AG04449 (cell line): ENCODE measurements around the gene INSRR.

ENCODE experiments used
- CTCF ChIA-PET: fragments of 350-600 bp; formaldehyde crosslinking; extraction: SDS; loops from one replicate; lab custom pipeline; 2021; ENCODE audit warnings: antibody characterized with exemption; lab: Yijun Ruan, JAX
- POLR2A ChIA-PET: fragments of 400-600, 350-600 bp; formaldehyde crosslinking; extraction: SDS; loops from one replicate; lab custom pipeline; 2020; ENCODE audit warnings: antibody characterized with exemption, inconsistent platforms; lab: Yijun Ruan, JAX
- DNase-seq: peaks from one replicate; pipeline ENCODE4 v3.0.0-alpha.2; 2010; ENCODE audit warnings: low read depth, low spot score
- H3K4me3 ChIP-seq: 2 replicates; pipeline ENCODE4 v1.5.1; 2011; ENCODE audit warnings: low read depth, mild to moderate bottlenecking, control low read depth, low read length
- TF ChIP-seq, protein P1 (sequence below): IDR thresholded peaks from one replicate; pipeline ENCODE4 v1.5.1; 2011; ENCODE audit warnings: mild to moderate bottlenecking, moderate library complexity, low read length, control low read depth, inconsistent platforms; ENCODE audit not compliant: insufficient read depth; ENCODE audit errors: missing control alignments

Gene INSRR

DNA sequence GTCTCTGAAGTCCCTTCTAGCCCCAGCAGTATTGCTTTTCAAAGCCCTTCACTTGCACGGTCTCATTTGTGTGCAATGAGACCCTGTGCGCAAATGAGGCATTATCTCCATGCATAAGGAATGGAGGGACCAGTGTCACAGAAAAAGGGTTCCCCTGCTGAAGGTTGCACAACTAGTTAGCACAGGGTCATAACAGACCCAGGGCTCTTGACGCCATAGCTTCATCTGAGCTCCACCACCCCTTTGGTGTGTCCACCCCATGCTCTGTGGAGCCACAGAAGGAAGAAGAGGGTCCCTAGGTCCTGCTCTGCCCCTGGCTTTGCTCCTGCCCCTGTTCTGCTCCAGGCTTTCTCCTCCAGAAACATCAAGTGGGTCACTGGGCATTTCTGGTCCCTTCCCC lies 54.9 kb downstream of the INSRR start:
- CTCF ChIA-PET, result interaction anchor here (1.0 to 29.3 kb wide), 6 partner anchors 9 to 121 kb away, joined by 3 to 476 read pairs (median 68); partner anchors contain the start of genes INSRR, LRRC71, NTRK1 and SH2D2A
- DNase-seq, result no peak
- POLR2A ChIA-PET, result no interaction called here
- TF ChIP-seq, protein P1, sequence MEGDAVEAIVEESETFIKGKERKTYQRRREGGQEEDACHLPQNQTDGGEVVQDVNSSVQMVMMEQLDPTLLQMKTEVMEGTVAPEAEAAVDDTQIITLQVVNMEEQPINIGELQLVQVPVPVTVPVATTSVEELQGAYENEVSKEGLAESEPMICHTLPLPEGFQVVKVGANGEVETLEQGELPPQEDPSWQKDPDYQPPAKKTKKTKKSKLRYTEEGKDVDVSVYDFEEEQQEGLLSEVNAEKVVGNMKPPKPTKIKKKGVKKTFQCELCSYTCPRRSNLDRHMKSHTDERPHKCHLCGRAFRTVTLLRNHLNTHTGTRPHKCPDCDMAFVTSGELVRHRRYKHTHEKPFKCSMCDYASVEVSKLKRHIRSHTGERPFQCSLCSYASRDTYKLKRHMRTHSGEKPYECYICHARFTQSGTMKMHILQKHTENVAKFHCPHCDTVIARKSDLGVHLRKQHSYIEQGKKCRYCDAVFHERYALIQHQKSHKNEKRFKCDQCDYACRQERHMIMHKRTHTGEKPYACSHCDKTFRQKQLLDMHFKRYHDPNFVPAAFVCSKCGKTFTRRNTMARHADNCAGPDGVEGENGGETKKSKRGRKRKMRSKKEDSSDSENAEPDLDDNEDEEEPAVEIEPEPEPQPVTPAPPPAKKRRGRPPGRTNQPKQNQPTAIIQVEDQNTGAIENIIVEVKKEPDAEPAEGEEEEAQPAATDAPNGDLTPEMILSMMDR, result no peak
- H3K4me3 ChIP-seq, result no peak overlapping the region

- DNase-seq, result no peak
- CTCF ChIA-PET, result interaction anchor here (0.7 to 29.3 kb wide), 13 partner anchors 10 to 144 kb away, joined by 3 to 476 read pairs (median 14); partner anchors contain the start of genes INSRR, ISG20L2, LRRC71 and METTL25B
- TF ChIP-seq, protein P1, result no peak
- POLR2A ChIA-PET, result no interaction called here
- H3K4me3 ChIP-seq, result no peak overlapping the region
These were observed 55.6 kb downstream of the INSRR start for GRCh38 chr1:156803086-156803851.

DNA sequence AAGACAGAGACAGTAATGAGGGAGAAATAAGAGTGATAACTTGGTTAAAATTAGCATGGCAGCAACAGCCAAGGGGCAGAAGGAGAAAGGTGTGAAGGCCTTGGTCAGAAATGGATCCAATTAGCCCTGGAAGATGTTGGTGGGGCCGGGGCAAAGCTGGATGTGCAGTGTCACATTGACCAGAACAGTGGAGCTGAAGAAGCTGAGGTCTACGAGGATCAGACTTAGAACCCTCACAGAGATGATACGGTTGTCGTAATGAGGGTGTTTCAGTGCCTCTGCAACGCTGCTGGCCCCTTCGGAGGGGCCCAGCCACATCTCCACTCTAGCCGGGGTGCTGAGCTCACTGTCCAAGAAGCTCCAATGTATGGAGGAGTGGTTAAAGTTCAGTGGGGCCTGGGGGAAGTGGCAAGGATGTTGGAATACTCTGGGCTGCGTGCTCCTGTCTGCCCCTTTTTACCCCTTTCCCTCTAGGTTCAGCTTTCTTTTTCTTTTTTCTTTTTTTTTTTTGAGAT lies 56.4 kb downstream of the INSRR start:
- CTCF ChIA-PET, result interaction anchor here (0.5 to 29.3 kb wide), 16 partner anchors 11 to 143 kb away, joined by 3 to 476 read pairs (median 10); partner anchors contain the start of genes INSRR, ISG20L2, LRRC71 and METTL25B

DNA sequence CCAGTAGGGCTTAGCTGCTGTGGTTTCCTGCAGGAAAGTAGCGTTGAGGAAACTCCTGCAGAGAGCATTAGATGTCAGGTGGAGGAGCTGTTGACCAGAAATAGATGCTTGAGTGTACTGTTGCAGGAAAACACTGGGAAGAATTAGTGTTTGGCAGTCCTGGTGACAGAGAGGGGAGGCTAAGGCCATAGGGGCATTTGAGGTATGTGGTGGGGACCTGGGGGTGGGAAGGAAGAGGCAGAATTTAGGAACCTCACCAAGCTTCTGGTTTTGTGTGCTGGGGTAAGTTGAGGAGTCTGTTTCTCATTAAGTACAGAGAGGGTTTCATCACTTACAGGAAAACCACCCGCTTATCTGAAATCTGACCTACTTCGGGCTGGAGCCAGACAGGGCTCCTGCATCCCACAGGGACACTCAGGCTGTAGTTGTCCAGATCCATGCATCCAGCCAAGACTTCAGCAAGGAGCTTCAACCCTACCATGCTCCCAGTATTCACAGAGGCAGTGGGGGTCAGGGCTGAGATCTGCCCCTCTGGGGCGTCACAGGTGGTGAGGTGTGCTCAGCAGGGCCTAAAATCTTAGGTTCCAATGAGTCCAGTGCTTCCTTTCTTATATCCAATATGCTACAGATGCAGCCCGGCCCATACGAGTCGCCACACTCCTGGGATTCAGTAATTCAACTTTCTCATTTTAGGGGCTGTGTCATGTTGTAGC lies 57.4 kb downstream of the INSRR start:
- TF ChIP-seq, protein P1, result peak; percentile 58
- H3K4me3 ChIP-seq, result no peak overlapping the region
- POLR2A ChIA-PET, result interaction anchor here (0.6 to 1.5 kb wide), 4 partner anchors 11 to 75 kb away, joined by 3 to 4 read pairs (median 4); no protein-coding TSS in a partner anchor
- CTCF ChIA-PET, result interaction anchor here (0.8 to 29.3 kb wide), 25 partner anchors 10 to 125 kb away, joined by 3 to 476 read pairs (median 7); partner anchors contain the start of genes INSRR, ISG20L2, LRRC71 and METTL25B
- DNase-seq, result peak; percentile 87

More for the DNA sequence above, 56.4 kb downstream of the INSRR start:
- no peak for DNase-seq
- POLR2A ChIA-PET, result interaction anchor here (1.5 kb wide), 1 partner anchor 10 kb away, joined by 3 read pairs; no protein-coding TSS in a partner anchor
- TF ChIP-seq, protein P1, result no peak
- H3K4me3 ChIP-seq, result no peak overlapping the region

DNA sequence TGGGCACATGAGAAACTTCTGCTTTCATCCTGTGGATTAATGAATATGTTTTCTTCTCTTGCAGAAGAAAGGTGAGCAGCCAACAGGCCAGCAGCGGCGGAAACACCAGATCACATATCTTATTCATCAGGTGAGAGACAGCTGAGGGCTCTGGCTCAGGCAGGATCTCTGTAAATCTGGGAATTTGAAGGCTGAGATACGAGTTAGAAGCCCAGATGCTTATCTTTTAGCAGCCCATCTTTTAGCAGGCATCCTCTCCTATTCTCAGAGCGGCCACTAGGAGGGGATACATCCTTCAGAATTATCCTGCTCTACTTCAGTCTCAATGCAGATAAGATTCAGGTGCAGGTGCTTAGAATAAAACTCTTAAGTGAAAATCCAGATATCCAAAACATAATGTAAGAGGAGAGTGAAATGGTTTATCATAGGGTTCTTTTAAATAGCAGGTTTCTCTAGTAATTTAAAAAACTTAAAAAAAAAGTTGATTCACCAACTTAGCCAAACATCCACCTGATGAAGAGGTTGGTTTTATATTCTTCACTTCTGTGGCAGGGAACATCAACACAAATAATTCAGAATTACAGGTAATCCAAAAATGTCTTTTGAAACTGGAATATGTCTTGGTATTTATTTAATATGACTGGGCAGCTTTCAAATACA lies 61.6 kb downstream of the INSRR start:
- POLR2A ChIA-PET, result no interaction called here
- no peak overlapping the region for H3K4me3 ChIP-seq
- no peak for DNase-seq
- CTCF ChIA-PET, result interaction anchor here (0.6 to 29.3 kb wide), 31 partner anchors 9 to 227 kb away, joined by 3 to 476 read pairs (median 8); partner anchors contain the start of genes HDGF, INSRR, ISG20L2 and LRRC71
- TF ChIP-seq, protein P1, result peak; percentile 73
